ENCODE measurements around the gene CLK2. TPM values are rescaled to one million over a fixed set of nuclear protein-coding genes. Genes with fewer than 3 reads are reported as not detected.

Gene CLK2
- total and polyA plus RNA-seq, 2 of the 13 experiments (the other 11 are each of a cell fraction or from before 2014, with no cell fraction given), result 20.1 to 73.5 TPM

GRCh38 chr1:155261852-155262673 is 11.2 kb downstream of the CLK2 start, which contains the start of gene SCAMP3 (continued):
- TF ChIP-seq DPF2 (CRISPR knock-in tag; IDR thresholded peaks at IDR 0.05; ENCODE audit: borderline replicate concordance, low read depth) (no peak), RNF2 (conservative IDR thresholded peaks at IDR 0.05; ENCODE audit: low read depth) (peak; percentile 29; the same call in 1 of the 2 replicates), STAT5B (CRISPR knock-in tag; IDR thresholded peaks at IDR 0.05) (no peak), ZNF550 (CRISPR knock-in tag; IDR thresholded peaks at IDR 0.05; ENCODE audit: borderline replicate concordance) (no peak), FOXP4 (CRISPR knock-in tag; IDR thresholded peaks at IDR 0.05) (peak; percentile 16; the same call in 1 of the 2 replicates), REPIN1 (CRISPR knock-in tag; IDR thresholded peaks at IDR 0.05; ENCODE audit: borderline replicate concordance, low read depth) (peak; percentile 84), ZNF335 (CRISPR knock-in tag; IDR thresholded peaks at IDR 0.05) (no peak; the same call in 1 of the 2 replicates), ZFP91 (CRISPR knock-in tag; IDR thresholded peaks at IDR 0.05; ENCODE audit: borderline replicate concordance) (peak; percentile 88; the same call in 1 of the 2 replicates), GATA4 (IDR thresholded peaks at IDR 0.05; ENCODE audit: borderline replicate concordance, low read depth) (0 out of 2 replicates have a peak, but pooled peaks have one; percentile 39), MAFF (IDR thresholded peaks at IDR 0.05; ENCODE audit: low read depth, low read length) (no peak; the same call in 1 of the 2 replicates), HNRNPUL1 (IDR thresholded peaks at IDR 0.05; ENCODE audit: low read depth, low read length) (no peak), ZNF180 (CRISPR knock-in tag; IDR thresholded peaks at IDR 0.05; ENCODE audit: borderline replicate concordance, low read depth) (no peak), LCORL (IDR thresholded peaks at IDR 0.05) (no peak), LCORL (CRISPR knock-in tag; IDR thresholded peaks at IDR 0.05) (no peak; the same call in 1 of the 2 replicates), NR0B2 (CRISPR knock-in tag; IDR thresholded peaks at IDR 0.05) (peak; percentile 94; the same call in 1 of the 2 replicates), E2F2 (CRISPR knock-in tag; IDR thresholded peaks at IDR 0.05; ENCODE audit: borderline replicate concordance) (no peak), TBP (CRISPR knock-in tag; IDR thresholded peaks at IDR 0.05) (peak; percentile 36; the same call in 1 of the 2 replicates), RXRA (CRISPR knock-in tag; IDR thresholded peaks at IDR 0.05) (peak; percentile 80), ZNF761 (CRISPR knock-in tag; conservative IDR thresholded peaks at IDR 0.05) (peak; percentile 87; the same call in 1 of the 2 replicates), SP1 (IDR thresholded peaks at IDR 0.05) (no peak), SP1 (CRISPR knock-in tag; IDR thresholded peaks at IDR 0.05) (0 out of 2 replicates have a peak, but pooled peaks have one; percentile 8), SRF (IDR thresholded peaks at IDR 0.05; ENCODE audit: low read depth, low read length) (no peak), SKI (IDR thresholded peaks at IDR 0.05; ENCODE audit: partially characterized antibody) (no peak), XRCC5 (optimal IDR thresholded peaks at IDR 0.05; ENCODE audit: low read length) (no peak), SNAI1 (CRISPR knock-in tag; IDR thresholded peaks at IDR 0.05; ENCODE audit: borderline replicate concordance) (no peak), KLF16 (CRISPR knock-in tag; IDR thresholded peaks at IDR 0.05) (peak in 1 of 2 experiments; percentile 34; a peak in 1 of 4 replicates)

All from HepG2 (cell line).